PC-9 (cell line): ENCODE results near the gene TBC1D16. TPM values are rescaled to one million over a fixed set of nuclear protein-coding genes. Genes with fewer than 3 reads are reported as not detected.
A peak's percentile ranks its signal among the peaks of the same experiment; 100 is the strongest.

Source experiments
- BruUV-seq: library from RNA; stranded (reverse); fragments of 400-500 nt; replicated peaks from 2 replicates; lab custom pipeline; 2021; lab: Mats Ljungman, UMichigan
- CTCF ChIA-PET: fragments of 300-600 bp; sonication (Branson Sonifier 250); formaldehyde crosslinking; loops from one replicate; lab custom pipeline; 2022; ENCODE audit warnings: antibody characterized with exemption; lab: Charles Lee
- POLR2A ChIA-PET: fragments of 300-600 bp; sonication (Branson Sonifier 250); formaldehyde crosslinking; loops from one replicate; lab custom pipeline; 2022; ENCODE audit warnings: antibody characterized with exemption; ENCODE audit not compliant: unreplicated experiment; lab: Charles Lee
- DNase-seq, 2 experiments: peaks; one replicate each; pipeline versions ENCODE4 v3.0.0 to v3.0.0-alpha.2; 2015 to 2022; ENCODE audit warnings: mixed read lengths in 1 of 2
- H2AFZ ChIP-seq: fragments of 200-600 bp; sonication (generic); 2 replicates; pipeline ENCODE4 v1.8.1; 2017; ENCODE audit warnings: antibody characterized with exemption
- H3F3A ChIP-seq: fragments of 200-600 bp; sonication (generic); 2 replicates; pipeline ENCODE4 v1.8.1; 2017; ENCODE audit warnings: antibody characterized with exemption, mild to moderate bottlenecking, low read depth; ENCODE audit not compliant: insufficient read depth
- H3K27ac ChIP-seq: fragments of 200-600 bp; sonication (generic); 2 replicates; pipeline ENCODE4 v1.6.1; 2016; ENCODE audit warnings: mixed run types
- H3K27me3 ChIP-seq: fragments of 200-600 bp; sonication (generic); 2 replicates; pipeline ENCODE4 v1.6.1; 2016; ENCODE audit warnings: low read depth, mixed run types; ENCODE audit not compliant: insufficient read depth
- H3K36me3 ChIP-seq: fragments of 200-600 bp; sonication (generic); 2 replicates; pipeline ENCODE4 v1.6.1; 2016; ENCODE audit warnings: low read depth, mixed run types
- H3K4me1 ChIP-seq: fragments of 200-600 bp; sonication (generic); replicated peaks from 2 replicates; pipeline ENCODE4 v1.6.1; 2016; ENCODE audit warnings: mixed run types; ENCODE audit not compliant: insufficient read depth
- H3K4me2 ChIP-seq: fragments of 200-600 bp; sonication (generic); 2 replicates; pipeline ENCODE4 v1.6.1; 2017; ENCODE audit warnings: mixed run types
- H3K4me3 ChIP-seq: fragments of 200-600 bp; sonication (generic); 2 replicates; pipeline ENCODE4 v1.6.1; 2016; ENCODE audit warnings: mixed run types
- H3K79me2 ChIP-seq: fragments of 200-600 bp; sonication (generic); 2 replicates; pipeline ENCODE4 v1.6.1; 2017; ENCODE audit warnings: low read depth, mixed run types
- H3K9me2 ChIP-seq: fragments of 200-600 bp; sonication (generic); 2 replicates; pipeline ENCODE4 v1.8.1; 2017; ENCODE audit warnings: mild to moderate bottlenecking; ENCODE audit not compliant: insufficient read depth
- H3K9me3 ChIP-seq: fragments of 200-600 bp; sonication (generic); 2 replicates; pipeline ENCODE4 v1.8.1; 2016; ENCODE audit warnings: low read depth; ENCODE audit not compliant: insufficient read depth
- H4K20me1 ChIP-seq: fragments of 200-600 bp; sonication (generic); 2 replicates; pipeline ENCODE4 v1.8.1; 2017; ENCODE audit not compliant: insufficient read depth
- CTCF ChIP-seq: fragments of 200-600 bp; sonication (generic); conservative IDR thresholded peaks from 2 replicates; pipeline ENCODE4 v1.6.1; 2017; ENCODE audit warnings: mixed run types, antibody characterized with exemption, mild to moderate bottlenecking, moderate library complexity
- EZH2 ChIP-seq: fragments of 200-600 bp; sonication (generic); IDR thresholded peaks from 2 replicates; pipeline ENCODE4 v1.8.0; 2017; ENCODE audit warnings: antibody characterized with exemption, low read depth
- intact Hi-C: fragments of 100-400 bp; cut with micrococcal nuclease; formaldehyde crosslinking; loops from one replicate; pipeline ENCODE4 v1.10.0; 2022; ENCODE audit not compliant: unreplicated experiment
- total RNA-seq: library from RNA; stranded (reverse); gene quantifications from 2 replicates; pipeline ENCODE4 v1.2.3, GENCODE V29; 2021

Gene TBC1D16
- total RNA-seq, 1 experiment from 2014 or later = 41.7 TPM

- DNase-seq = peak in 1 of 2 experiments; percentile 36
- H3K4me2 ChIP-seq = no peak overlapping the region
- H3K9me3 ChIP-seq = no peaks in the 10 kb centered on the region
- intact Hi-C loops = no loop called here
- POLR2A ChIA-PET = no interaction called here
- H3K79me2 ChIP-seq = no peaks in the 10 kb centered on the region
- no TSS peak for BruUV-seq
- peaks cover 8% of the 10 kb centered on the region for H3K4me1 ChIP-seq
- H2AFZ ChIP-seq = no peak overlapping the region
- CTCF ChIA-PET = interaction anchor here (0.6 kb wide), 1 partner anchor 44 kb away, joined by 3 read pairs; no protein-coding TSS in a partner anchor
- no peak overlapping the region for H3K27ac ChIP-seq
- no peaks in the 10 kb centered on the region for H3K27me3 ChIP-seq
- TF ChIP-seq EZH2 (no peak), CTCF (peak; percentile 65)
- no peaks in the 10 kb centered on the region for H3K9me2 ChIP-seq
- no peaks in the 10 kb centered on the region for H3F3A ChIP-seq
- H4K20me1 ChIP-seq = no peaks in the 10 kb centered on the region
- no peak overlapping the region for H3K4me3 ChIP-seq
- no peaks in the 10 kb centered on the region for H3K36me3 ChIP-seq
These were observed 111.6 kb downstream of the TBC1D16 start for GRCh38 chr17:79923974-79924638.

GRCh38 chr17:79922798-79923197 lies 112.9 kb downstream of the TBC1D16 start:
- H3K36me3 ChIP-seq = no peaks in the 10 kb centered on the region
- H4K20me1 ChIP-seq = no peaks in the 10 kb centered on the region
- peaks cover 20% of the 10 kb centered on the region for H3K4me1 ChIP-seq
- BruUV-seq = no TSS peak
- intact Hi-C loops = no loop called here
- CTCF ChIA-PET = no interaction called here
- DNase-seq = no peak
- no peaks in the 10 kb centered on the region for H3K9me2 ChIP-seq
- no peak overlapping the region for H2AFZ ChIP-seq
- H3K9me3 ChIP-seq = no peaks in the 10 kb centered on the region
- no peaks in the 10 kb centered on the region for H3F3A ChIP-seq
- TF ChIP-seq EZH2 (no peak), CTCF (no peak)
- H3K4me3 ChIP-seq = no peak overlapping the region
- no peaks in the 10 kb centered on the region for H3K79me2 ChIP-seq
- H3K27ac ChIP-seq = no peak overlapping the region
- POLR2A ChIA-PET = no interaction called here
- H3K4me2 ChIP-seq = no peak overlapping the region
- no peaks in the 10 kb centered on the region for H3K27me3 ChIP-seq

- POLR2A ChIA-PET = no interaction called here
- intact Hi-C loops = no loop called here
These were observed 113.5 kb downstream of the TBC1D16 start for GRCh38 chr17:79922116-79922601.

More at GRCh38 chr17:79922116-79922601, 113.5 kb downstream of the TBC1D16 start:
- H3K79me2 ChIP-seq = no peaks in the 10 kb centered on the region
- no TSS peak for BruUV-seq
- H3K27me3 ChIP-seq = no peaks in the 10 kb centered on the region
- H3K27ac ChIP-seq = no peak overlapping the region
- H3K36me3 ChIP-seq = no peaks in the 10 kb centered on the region
- no peaks in the 10 kb centered on the region for H3K9me3 ChIP-seq
- TF ChIP-seq EZH2 (no peak), CTCF (no peak)
- H3K4me2 ChIP-seq = no peak overlapping the region
- no peaks in the 10 kb centered on the region for H3K9me2 ChIP-seq
- H3F3A ChIP-seq = no peaks in the 10 kb centered on the region; the same call in 1 of the 2 replicates
- H3K4me1 ChIP-seq = peaks cover 22% of the 10 kb centered on the region
- no peak overlapping the region for H3K4me3 ChIP-seq
- H4K20me1 ChIP-seq = no peaks in the 10 kb centered on the region
- H2AFZ ChIP-seq = no peak overlapping the region
- DNase-seq = no peak
- CTCF ChIA-PET = no interaction called here
